Nephron progenitor cell (in vitro differentiated cells): ENCODE results near the gene PALM.

Source experiments
- DNase-seq: peaks from one replicate; pipeline ENCODE4 v3.0.0; 2021
- H3K27ac Mint-ChIP-seq: 2 replicates; pipeline ENCODE4 v1.8.0; 2021; ENCODE audit warnings: mild to moderate bottlenecking, moderate library complexity, mixed read lengths
- H3K27me3 Mint-ChIP-seq: 2 replicates; pipeline ENCODE4 v1.8.0; 2021; ENCODE audit warnings: mild to moderate bottlenecking, low read depth, mixed read lengths; ENCODE audit not compliant: poor library complexity
- H3K36me3 Mint-ChIP-seq: 2 replicates; pipeline ENCODE4 v1.8.0; 2021; ENCODE audit warnings: low read depth, mixed read lengths
- H3K4me1 Mint-ChIP-seq: 2 replicates; pipeline ENCODE4 v1.8.0; 2021; ENCODE audit warnings: mixed read lengths
- H3K4me3 Mint-ChIP-seq: 2 replicates; pipeline ENCODE4 v1.8.0; 2021; ENCODE audit warnings: mild to moderate bottlenecking, moderate library complexity, mixed read lengths
- H3K9me3 Mint-ChIP-seq: 2 replicates; pipeline ENCODE4 v1.8.0; 2021; ENCODE audit warnings: mild to moderate bottlenecking, moderate library complexity, mixed read lengths
- TF ChIP-seq, protein P1 (sequence below): fragments of 200-600 bp; sonication (generic); IDR thresholded peaks from 2 replicates; pipeline ENCODE4 v1.5.0; 2021; ENCODE audit warnings: antibody characterized with exemption

The PALM gene

DNA sequence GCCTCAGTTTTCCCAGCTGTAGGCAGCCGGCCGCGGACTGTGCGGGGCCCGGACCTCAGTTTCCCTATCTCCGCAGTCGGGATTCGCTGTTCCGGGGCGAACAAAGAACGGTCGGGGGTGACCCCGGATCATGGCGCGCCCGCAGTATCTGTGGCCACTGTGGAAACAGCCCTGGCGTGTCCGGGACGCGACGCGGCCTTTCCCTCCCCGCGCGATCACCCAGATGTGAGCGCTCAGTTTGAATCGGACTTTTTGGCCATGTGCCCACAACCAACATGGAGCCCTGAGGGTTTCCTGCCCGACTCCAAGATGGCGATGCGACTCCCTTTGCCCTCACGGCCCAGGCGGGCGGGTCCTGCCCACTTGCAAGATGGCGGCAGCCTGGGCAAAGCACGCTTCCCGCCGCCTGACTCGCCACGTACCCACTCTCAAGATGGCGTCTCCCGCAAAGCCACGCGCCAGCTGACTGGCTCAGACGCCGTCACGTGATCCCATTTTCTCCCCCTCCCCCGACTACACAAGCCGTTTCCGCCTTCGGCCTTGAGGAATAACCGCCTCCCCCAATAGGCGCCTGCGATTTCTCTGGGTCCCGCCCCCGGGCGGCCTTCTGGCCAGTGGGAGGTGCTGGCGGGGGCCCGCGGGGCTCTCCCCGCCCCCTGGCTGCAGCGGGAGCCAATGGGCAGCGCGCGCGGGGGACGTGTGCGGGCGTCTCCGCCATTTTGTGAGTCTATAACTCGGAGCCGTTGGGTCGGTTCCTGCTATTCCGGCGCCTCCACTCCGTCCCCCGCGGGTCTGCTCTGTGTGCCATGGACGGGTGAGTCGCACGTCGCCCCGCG, 88.2 kb downstream of the PALM start, which contains the start of gene PTBP1:
PTBP1 (plus strand) TSS at position 761 of the 836 bp plus-strand sequence; CDS start at position 807, 46 bp downstream.
- TF ChIP-seq, protein P1, sequence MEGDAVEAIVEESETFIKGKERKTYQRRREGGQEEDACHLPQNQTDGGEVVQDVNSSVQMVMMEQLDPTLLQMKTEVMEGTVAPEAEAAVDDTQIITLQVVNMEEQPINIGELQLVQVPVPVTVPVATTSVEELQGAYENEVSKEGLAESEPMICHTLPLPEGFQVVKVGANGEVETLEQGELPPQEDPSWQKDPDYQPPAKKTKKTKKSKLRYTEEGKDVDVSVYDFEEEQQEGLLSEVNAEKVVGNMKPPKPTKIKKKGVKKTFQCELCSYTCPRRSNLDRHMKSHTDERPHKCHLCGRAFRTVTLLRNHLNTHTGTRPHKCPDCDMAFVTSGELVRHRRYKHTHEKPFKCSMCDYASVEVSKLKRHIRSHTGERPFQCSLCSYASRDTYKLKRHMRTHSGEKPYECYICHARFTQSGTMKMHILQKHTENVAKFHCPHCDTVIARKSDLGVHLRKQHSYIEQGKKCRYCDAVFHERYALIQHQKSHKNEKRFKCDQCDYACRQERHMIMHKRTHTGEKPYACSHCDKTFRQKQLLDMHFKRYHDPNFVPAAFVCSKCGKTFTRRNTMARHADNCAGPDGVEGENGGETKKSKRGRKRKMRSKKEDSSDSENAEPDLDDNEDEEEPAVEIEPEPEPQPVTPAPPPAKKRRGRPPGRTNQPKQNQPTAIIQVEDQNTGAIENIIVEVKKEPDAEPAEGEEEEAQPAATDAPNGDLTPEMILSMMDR = no peak
- Mint-ChIP-seq H3K4me1 (peaks cover 46% of the 10 kb centered on the region), H3K36me3 (peaks cover 7% of the 10 kb centered on the region), H3K4me3 (peak within 1 kb of the TSS; percentile 96), H3K27me3 (no peaks in the 10 kb centered on the region), H3K9me3 (no peaks in the 10 kb centered on the region), H3K27ac (peak within 1 kb of the TSS; percentile 96)
- peak; percentile 98 for DNase-seq
